Measurements from ENCODE around the gene DENND4B.

Gene DENND4B, protein sequence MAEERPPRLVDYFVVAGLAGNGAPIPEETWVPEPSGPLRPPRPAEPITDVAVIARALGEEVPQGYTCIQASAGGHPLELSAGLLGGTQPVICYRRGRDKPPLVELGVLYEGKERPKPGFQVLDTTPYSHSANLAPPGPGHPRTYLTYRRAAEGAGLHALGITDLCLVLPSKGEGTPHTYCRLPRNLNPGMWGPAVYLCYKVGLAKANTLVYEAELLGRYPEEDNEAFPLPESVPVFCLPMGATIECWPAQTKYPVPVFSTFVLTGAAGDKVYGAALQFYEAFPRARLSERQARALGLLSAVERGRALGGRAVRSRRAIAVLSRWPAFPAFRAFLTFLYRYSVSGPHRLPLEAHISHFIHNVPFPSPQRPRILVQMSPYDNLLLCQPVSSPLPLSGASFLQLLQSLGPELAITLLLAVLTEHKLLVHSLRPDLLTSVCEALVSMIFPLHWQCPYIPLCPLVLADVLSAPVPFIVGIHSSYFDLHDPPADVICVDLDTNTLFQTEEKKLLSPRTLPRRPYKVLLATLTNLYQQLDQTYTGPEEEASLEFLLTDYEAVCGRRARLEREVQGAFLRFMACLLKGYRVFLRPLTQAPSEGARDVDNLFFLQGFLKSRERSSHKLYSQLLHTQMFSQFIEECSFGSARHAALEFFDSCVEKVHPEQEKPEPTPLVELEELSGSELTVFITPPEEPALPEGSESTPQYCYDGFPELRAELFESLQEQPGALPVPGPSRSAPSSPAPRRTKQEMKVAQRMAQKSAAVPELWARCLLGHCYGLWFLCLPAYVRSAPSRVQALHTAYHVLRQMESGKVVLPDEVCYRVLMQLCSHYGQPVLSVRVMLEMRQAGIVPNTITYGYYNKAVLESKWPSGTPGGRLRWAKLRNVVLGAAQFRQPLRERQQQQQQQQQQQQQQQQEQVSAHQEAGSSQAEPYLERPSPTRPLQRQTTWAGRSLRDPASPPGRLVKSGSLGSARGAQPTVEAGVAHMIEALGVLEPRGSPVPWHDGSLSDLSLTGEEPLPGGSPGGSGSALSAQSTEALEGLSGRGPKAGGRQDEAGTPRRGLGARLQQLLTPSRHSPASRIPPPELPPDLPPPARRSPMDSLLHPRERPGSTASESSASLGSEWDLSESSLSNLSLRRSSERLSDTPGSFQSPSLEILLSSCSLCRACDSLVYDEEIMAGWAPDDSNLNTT (N-terminal part only)

DNA sequence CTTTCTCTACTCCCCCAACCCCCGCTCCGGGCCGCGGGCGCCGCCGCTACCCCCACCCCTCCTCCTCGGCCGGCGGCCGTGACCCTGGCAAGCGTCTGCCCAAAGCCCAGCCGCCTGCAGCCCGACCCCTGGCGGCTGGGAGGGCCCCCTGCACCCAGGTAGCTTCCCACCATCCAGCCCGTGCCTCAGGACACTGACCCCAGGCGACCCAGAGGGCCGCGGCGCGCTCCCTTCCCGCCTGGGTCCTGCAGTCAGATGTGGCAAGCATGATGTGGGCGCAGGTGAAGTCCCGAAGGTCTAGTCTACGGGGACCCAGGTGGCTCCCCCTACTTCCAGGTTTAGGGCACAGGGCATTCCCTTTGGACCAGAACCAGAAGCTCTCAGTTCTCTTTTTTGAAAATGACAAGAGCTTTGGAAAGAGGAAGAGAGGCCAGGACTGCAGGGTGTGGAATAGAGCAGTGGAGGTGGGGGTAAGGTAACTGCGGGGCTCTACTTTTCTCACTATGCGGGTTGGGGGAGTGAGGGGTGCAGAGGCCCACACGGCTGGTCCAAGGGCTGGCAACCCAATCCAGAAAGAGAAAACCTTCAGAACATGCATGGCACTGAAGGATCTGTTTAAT, at the start of gene DENND4B:
DENND4B (minus strand) TSS at position 97 of the 620 bp plus-strand sequence. CDS start 2,344 bp downstream, outside the sequence.
- peak within 1 kb of the TSS; percentile 65 for H3K4me3 ChIP-seq
- no peaks in the 10 kb centered on the region for H3K27me3 ChIP-seq (ENCODE audit: low read depth)
- peak; percentile 81 to 87 for DNase-seq (ENCODE audit: low spot score in 2 of 2)
- H3K4me1 ChIP-seq, result peaks cover 11% of the 10 kb centered on the region
- in situ Hi-C loops (cut with MboI; ENCODE audit: low sequenced_read_pairs), result loop anchor here (10.0 kb wide), 1 partner anchor 122 kb away; no protein-coding TSS in a partner anchor
- peaks cover 40% of the 10 kb centered on the region for H3K36me3 ChIP-seq (replicated peaks)
- no peaks in the 10 kb centered on the region for H3K9me3 ChIP-seq

DNA sequence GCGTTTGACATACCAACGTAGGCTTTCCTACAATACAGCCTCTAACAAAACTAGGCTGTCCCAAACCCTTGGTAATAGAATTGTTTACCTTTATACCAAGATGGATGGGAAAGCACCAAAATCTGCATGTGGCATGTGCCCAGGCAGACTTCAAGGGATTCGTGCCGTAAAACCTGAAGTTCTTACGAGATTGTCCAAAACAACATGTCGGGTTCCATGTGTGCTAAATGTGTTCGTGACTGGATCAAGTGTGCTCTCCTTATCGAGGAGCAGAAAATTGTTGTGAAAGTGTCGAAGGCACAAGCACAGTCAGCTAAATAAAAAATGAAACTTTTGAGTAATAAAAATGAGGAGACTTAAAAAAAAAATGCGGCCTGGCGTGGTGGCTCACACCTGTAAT, 49.1 kb upstream of the DENND4B start:
- H3K4me3 ChIP-seq, result no peak overlapping the region
- H3K27me3 ChIP-seq (ENCODE audit: low read depth), result no peaks in the 10 kb centered on the region
- H3K9me3 ChIP-seq, result no peaks in the 10 kb centered on the region
- in situ Hi-C loops (cut with MboI; ENCODE audit: low sequenced_read_pairs), result loop anchor here (25.0 kb wide), 1 partner anchor 208 kb away; the partner anchor contains the start of gene SLC27A3
- H3K4me1 ChIP-seq, result peaks cover 11% of the 10 kb centered on the region
- H3K36me3 ChIP-seq (replicated peaks), result peaks cover 49% of the 10 kb centered on the region
- DNase-seq (ENCODE audit: low spot score in 2 of 2), result no peak

DNA sequence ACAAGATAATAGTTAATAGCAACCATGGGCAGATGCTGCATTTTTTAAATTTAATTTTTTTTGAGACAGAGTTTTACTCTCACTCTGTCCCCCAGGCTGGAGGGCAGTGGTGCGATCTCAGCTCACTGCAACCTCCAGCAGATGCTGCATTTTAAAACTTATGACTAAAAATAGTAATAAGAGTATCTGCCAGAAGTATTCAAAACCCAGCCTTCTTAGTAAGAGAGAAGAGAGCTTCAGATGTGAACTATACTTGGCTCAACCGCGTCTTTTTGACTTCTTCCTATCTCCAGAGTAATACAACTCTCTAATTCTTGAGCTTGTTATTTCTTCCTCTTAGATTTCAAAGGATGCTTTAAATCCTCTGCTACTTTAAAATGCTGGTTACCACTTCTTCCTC, 48.7 kb upstream of the DENND4B start:
- Histone ChIP-seq H3K4me3 (no peak overlapping the region), H3K36me3 (replicated peaks) (peaks cover 49% of the 10 kb centered on the region), H3K9me3 (no peaks in the 10 kb centered on the region), H3K4me1 (peaks cover 13% of the 10 kb centered on the region), H3K27me3 (ENCODE audit: low read depth) (no peaks in the 10 kb centered on the region)
- in situ Hi-C loops (cut with MboI; ENCODE audit: low sequenced_read_pairs), result loop anchor here (25.0 kb wide), 1 partner anchor 208 kb away; the partner anchor contains the start of gene SLC27A3
- no peak for DNase-seq (ENCODE audit: low spot score in 2 of 2)

DNA sequence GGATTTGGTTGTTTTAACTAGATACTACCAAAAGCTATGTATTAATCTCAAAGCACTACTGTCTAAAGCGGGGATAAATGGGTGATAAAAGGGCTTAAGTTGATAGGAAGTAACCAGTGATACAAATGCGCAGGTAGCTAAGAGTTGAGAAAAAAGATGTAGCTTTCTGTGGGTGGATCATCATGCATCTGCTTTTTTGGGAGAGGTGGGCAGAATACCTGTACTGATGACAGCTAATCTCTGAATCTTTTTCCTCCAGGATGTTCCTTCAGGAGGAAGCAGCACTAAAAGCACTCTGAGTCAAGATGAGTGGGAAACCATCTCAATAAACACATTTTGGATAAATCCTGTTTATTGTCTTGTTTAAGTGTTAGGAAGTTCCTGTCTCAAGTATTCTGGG, 45.3 kb upstream of the DENND4B start:
- Histone ChIP-seq H3K4me3 (peak overlapping the region; percentile 95), H3K4me1 (peaks cover 19% of the 10 kb centered on the region), H3K27me3 (ENCODE audit: low read depth) (no peaks in the 10 kb centered on the region), H3K36me3 (replicated peaks) (peaks cover 49% of the 10 kb centered on the region), H3K9me3 (no peaks in the 10 kb centered on the region)
- in situ Hi-C loops (cut with MboI; ENCODE audit: low sequenced_read_pairs), result loop anchor here (25.0 kb wide), 1 partner anchor 205 kb away; the partner anchor contains the start of gene SLC27A3
- DNase-seq (ENCODE audit: low spot score in 2 of 2), result no peak

DNA sequence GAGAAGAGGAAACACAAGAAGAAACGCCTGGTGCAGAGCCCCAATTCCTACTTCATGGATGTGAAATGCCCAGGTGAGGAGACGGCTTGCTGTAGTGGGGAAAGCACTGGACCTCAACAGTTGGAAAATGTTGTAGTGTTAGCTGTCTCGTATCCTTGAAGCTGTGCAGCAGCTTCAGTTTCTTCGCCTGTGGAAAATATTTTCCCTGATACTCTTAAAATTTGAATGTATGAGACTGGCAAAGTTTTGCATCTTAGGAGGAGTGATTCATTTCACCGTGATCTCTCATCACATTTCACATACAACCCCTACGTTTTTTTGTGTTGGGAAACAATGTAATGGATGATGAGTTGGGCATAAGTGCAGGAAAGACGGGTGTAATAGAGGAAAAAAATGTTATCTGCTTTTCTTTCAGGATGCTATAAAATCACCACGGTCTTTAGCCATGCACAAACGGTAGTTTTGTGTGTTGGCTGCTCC, 44.7 kb upstream of the DENND4B start:
- H3K27me3 ChIP-seq (ENCODE audit: low read depth), result no peaks in the 10 kb centered on the region
- peaks cover 49% of the 10 kb centered on the region for H3K36me3 ChIP-seq (replicated peaks)
- no peaks in the 10 kb centered on the region for H3K9me3 ChIP-seq
- no peak for DNase-seq (ENCODE audit: low spot score in 2 of 2)
- in situ Hi-C loops (cut with MboI; ENCODE audit: low sequenced_read_pairs), result loop anchor here (25.0 kb wide), 1 partner anchor 204 kb away; the partner anchor contains the start of gene SLC27A3
- H3K4me3 ChIP-seq, result peak overlapping the region; percentile 95
- H3K4me1 ChIP-seq, result peaks cover 23% of the 10 kb centered on the region

DNA sequence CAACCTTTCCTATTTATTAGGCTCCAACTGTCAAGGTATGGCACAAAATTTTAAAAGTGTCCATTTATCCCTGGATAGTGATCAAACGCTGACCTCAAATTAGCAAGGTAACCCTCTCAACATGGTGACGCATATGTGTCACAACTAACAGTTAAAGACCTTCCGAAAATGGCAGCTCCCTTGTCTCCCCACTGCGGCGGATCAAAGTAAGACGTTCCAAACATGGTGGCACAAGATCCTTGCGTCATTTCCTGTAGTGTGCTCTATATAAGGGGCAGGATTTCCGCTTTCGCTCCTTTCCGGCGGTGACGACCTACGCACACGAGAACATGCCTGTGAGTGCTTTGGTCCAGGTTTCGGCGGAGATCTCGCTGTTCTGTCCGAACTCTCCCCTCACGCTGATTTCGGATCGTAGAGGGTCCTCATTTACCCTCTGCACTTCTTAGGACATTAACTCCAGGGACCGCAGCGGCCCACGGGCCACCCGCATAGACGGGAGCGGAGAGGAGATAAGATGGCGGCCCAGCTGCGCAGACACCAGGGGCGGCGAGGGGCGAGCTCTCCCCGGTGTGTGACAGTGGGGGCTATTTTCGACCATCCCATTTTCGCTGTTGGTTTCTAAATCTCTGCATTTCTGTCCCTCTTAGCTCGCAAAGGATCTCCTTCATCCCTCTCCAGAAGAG, 44.1 kb upstream of the DENND4B start, which contains the start of gene RPS27:
RPS27 (plus strand) TSS at position 295 of the 683 bp plus-strand sequence; CDS start at position 330, 35 bp downstream.
- DNase-seq (ENCODE audit: low spot score in 2 of 2), result peak; percentile 94 to 97
- H3K9me3 ChIP-seq, result no peaks in the 10 kb centered on the region
- peaks cover 49% of the 10 kb centered on the region for H3K36me3 ChIP-seq (replicated peaks)
- H3K27me3 ChIP-seq (ENCODE audit: low read depth), result no peaks in the 10 kb centered on the region
- in situ Hi-C loops (cut with MboI; ENCODE audit: low sequenced_read_pairs), result loop anchor here (25.0 kb wide), 1 partner anchor 203 kb away; the partner anchor contains the start of gene SLC27A3
- peaks cover 23% of the 10 kb centered on the region for H3K4me1 ChIP-seq
- peak within 1 kb of the TSS; percentile 95 for H3K4me3 ChIP-seq

DNA sequence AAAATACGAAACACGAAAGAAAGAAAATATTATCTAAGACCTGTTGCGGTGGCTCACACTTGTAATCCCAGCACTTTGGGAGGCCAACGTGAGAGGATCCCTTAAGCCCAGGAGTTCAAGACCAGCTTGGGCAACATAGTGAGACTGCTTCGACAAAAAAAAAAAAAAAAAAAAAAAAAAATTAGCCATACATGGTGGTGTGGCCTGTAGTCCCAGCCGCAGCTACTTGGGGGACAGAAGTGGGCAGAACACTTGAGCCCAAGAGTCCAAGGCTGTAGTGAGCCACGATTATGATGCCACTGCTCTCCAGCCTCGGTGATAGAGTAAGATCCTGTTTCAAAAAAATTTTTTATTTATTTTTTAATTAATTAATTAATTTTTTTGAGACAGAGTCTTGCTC, 41.1 kb upstream of the DENND4B start:
- H3K27me3 ChIP-seq (ENCODE audit: low read depth), result no peaks in the 10 kb centered on the region
- in situ Hi-C loops (cut with MboI; ENCODE audit: low sequenced_read_pairs), result loop anchor here (5.0 to 25.0 kb wide), 3 partner anchors 200 to 483 kb away; partner anchors contain the start of genes NPR1 and SLC27A3

DNA sequence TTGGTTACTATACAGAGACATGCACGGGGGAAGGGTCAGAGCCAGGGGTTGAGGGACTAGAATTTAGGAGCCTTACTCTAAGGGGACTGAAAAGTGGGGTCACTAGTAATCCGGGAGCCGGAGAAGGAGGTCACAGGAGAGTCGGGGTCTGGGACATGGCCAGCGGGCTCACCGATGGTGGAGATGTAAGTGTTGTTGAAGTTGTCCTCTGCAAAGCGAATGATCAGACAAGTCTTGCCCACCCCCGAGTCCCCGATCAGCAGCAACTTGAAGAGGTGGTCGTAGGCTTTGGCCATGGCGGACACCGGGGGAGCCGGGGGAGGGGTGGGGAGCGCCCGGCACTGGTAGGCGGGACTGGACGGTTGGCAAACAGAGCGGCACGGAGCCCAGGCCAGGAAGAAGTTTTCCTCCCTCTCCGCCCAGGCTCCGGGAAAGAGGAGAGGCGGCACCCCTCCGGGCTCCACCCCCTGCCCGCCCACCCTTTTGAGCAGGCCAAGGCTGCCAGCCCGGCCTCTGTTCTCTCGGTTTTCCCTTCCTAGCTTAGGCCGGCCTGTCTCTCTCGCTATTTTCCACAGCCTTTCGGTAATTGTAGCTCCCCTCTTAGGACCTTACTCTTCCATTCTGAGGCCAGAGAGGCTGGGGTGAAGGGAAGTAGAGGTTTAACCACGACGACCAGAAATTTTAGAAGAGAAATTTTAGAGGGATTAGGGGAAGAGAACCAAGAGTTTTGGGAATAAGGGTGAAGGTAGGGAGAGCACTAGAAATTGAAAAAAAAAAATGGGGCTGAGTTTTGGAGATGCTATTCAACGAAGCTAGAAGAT, 39.6 kb upstream of the DENND4B start, which contains the start of gene RAB13:
RAB13 (minus strand) TSS at position 399 of the 821 bp plus-strand sequence; CDS start at position 296, 103 bp downstream.
- Histone ChIP-seq H3K9me3 (no peaks in the 10 kb centered on the region), H3K27me3 (ENCODE audit: low read depth) (no peaks in the 10 kb centered on the region), H3K4me3 (peak within 1 kb of the TSS; percentile 64), H3K4me1 (peaks cover 20% of the 10 kb centered on the region), H3K36me3 (replicated peaks) (peaks cover 11% of the 10 kb centered on the region)
- DNase-seq (ENCODE audit: low spot score in 2 of 2), result peak; percentile 89 to 90
- in situ Hi-C loops (cut with MboI; ENCODE audit: low sequenced_read_pairs), result loop anchor here (5.0 to 25.0 kb wide), 3 partner anchors 199 to 481 kb away; partner anchors contain the start of genes NPR1 and SLC27A3

More for the DNA sequence above, 41.1 kb upstream of the DENND4B start:
- Histone ChIP-seq H3K36me3 (replicated peaks) (peaks cover 24% of the 10 kb centered on the region), H3K9me3 (no peaks in the 10 kb centered on the region), H3K4me3 (no peak overlapping the region), H3K4me1 (peaks cover 28% of the 10 kb centered on the region)
- no peak for DNase-seq (ENCODE audit: low spot score in 2 of 2)

DNA sequence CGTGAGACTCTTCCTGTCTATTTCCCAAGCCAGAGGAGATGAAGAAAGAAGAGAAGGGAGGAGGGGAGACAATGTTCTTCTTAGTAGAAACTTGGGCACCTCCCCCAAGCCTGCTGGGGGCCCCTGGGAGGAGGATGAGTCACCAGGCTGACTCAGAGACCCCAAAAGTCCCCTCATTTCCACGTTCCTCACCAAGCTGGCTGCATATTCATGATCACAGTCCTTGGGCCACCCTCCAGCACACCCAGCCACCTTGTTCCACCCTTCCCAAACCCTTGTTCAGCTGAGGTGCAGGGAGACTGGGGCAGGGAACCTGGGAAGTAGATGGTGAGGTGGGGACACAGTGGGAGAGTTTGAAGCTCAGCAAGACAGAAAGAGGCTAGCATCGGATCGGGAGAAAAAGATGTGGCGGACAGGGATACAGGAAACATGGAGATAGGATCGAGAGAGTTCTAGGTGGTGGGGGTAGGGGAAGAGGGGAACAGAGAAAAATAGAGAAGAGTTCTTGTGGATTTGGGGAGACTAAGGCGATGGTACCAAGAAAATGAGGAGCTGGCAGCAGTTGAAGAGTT, 38.9 kb upstream of the DENND4B start:
- Histone ChIP-seq H3K4me3 (peak overlapping the region; percentile 64), H3K27me3 (ENCODE audit: low read depth) (no peaks in the 10 kb centered on the region), H3K4me1 (peaks cover 20% of the 10 kb centered on the region), H3K36me3 (replicated peaks) (peaks cover 8% of the 10 kb centered on the region), H3K9me3 (no peaks in the 10 kb centered on the region)
- in situ Hi-C loops (cut with MboI; ENCODE audit: low sequenced_read_pairs), result loop anchor here (5.0 to 25.0 kb wide), 3 partner anchors 198 to 481 kb away; partner anchors contain the start of genes NPR1 and SLC27A3
- DNase-seq (ENCODE audit: low spot score in 2 of 2), result no peak

DNA sequence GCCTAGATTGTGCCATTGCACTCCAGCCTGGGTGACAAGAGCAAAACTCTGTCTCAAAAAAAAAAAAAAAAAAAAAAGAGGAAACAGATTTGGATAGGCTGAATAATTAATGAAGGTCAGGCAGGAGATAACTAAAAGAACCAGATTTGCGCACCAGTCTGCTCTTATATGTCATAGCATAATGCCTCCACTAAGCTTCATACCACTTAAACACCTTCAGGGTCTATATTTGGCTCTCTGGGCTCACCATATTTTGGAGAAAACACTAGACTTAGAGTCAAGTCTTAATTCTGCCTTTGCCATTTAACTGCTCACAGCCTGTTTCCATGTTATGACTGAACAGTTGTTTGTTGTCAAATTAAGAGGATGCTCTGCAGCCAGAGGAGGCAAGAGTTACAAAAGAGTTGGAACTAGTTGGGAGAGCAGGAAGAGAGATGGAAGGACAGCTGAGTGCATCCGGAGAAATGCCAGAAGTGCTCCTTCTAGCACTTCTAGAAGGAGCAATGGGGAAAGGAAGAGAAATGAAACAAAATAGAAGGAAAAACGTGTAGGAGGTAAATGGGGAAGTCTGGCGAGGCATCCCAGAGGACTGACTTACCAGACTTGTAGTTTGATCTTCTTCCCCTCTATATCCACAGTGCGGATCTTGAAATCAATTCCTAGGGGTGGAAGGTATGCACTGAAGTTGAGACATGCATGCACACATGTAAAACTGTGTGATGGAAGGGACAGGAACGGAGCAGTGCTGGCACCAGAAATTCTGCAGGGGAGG, 37.8 kb upstream of the DENND4B start:
- in situ Hi-C loops (cut with MboI; ENCODE audit: low sequenced_read_pairs), result loop anchor here (10.0 to 25.0 kb wide), 2 partner anchors 197 to 480 kb away; partner anchors contain the start of gene SLC27A3
- DNase-seq (ENCODE audit: low spot score in 2 of 2), result no peak
- Histone ChIP-seq H3K9me3 (no peaks in the 10 kb centered on the region), H3K27me3 (ENCODE audit: low read depth) (no peaks in the 10 kb centered on the region), H3K4me3 (no peak overlapping the region), H3K4me1 (peaks cover 14% of the 10 kb centered on the region), H3K36me3 (replicated peaks) (peaks cover 8% of the 10 kb centered on the region)
